BLaER1 treated with 17β-estradiol and CSF1 and Interleukin-3, amounts not matched to agents 10 nM and 100 nM (cell line): ENCODE measurements around the gene KANK4.

Experiments used
- H3K27ac ChIP-seq, 11 experiments: shearing (Covaris generic); formaldehyde crosslinking; 2 replicates each; pipeline ENCODE4 v1.8.1; 2022
- H3K27me3 ChIP-seq, 11 experiments: shearing (Covaris generic); formaldehyde crosslinking; 2 replicates each; pipeline ENCODE4 v1.8.1; 2022
- H3K36me3 ChIP-seq, 11 experiments: shearing (Covaris generic); formaldehyde crosslinking; 2 replicates each; pipeline ENCODE4 v1.8.1; 2022
- H3K4me1 ChIP-seq, 10 experiments: shearing (Covaris generic); formaldehyde crosslinking; 2 replicates each; pipeline ENCODE4 v1.8.1; 2022
- H3K4me2 ChIP-seq, 11 experiments: shearing (Covaris generic); formaldehyde crosslinking; 2 replicates each; pipeline ENCODE4 v1.8.1; 2022
- H3K4me3 ChIP-seq, 10 experiments: shearing (Covaris generic); formaldehyde crosslinking; 2 replicates each; pipeline ENCODE4 v1.8.1; 2022
- H3K9ac ChIP-seq, 11 experiments: shearing (Covaris generic); formaldehyde crosslinking; 2 replicates each; pipeline ENCODE4 v1.8.1; 2022
- H3K9me3 ChIP-seq, 11 experiments: shearing (Covaris generic); formaldehyde crosslinking; replicated peaks in 1 of 11; 2 replicates each; pipeline ENCODE4 v1.8.1; 2022
- H4K20me1 ChIP-seq, 11 experiments: shearing (Covaris generic); formaldehyde crosslinking; 2 replicates each; pipeline ENCODE4 v1.8.1; 2022
- Cebpa-rat ChIP-seq, 11 experiments: shearing (Covaris generic); IDR thresholded peaks; 2 replicates each; pipeline ENCODE4 v1.8.1; 2022

The KANK4 gene

DNA sequence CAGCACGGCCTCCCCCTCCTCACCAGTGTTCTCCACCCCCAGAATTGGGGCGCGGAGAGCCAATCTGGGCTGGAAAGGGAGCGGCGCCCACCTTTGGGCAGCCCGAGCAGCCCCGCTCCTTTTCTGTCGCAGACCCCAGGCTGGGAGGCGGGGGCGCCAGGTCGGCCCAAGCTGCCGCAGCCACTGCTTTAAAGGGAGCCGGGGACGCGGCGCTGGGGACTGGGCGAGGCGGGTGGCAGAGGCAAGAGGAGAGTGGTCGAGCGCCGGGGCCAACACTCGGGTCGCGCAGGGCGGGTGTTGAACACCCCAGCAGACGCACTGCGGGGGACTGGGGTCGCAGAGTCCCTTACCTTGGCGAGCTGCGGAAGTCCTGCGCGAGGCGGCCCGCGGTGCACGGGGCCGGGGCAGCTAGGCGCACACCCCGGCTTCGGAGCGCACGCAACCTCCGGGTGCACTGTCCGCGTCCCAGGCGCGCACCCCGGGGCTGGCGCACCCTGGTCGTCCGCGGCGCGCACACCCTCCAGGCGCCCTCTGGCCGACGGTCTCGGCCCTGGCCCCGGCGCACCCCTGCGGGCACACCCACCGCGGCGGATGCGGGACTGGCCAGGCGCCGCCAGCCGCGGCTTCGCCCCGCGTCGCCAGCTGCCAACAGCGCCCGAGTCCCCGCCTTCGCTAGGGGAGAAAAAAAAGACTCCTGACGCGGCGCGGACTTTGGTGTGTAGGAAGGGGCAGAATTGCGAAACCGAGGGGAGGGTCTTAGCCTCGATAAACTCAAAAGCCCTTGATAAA is at the start of gene KANK4:
Gene KANK4 (minus strand): TSS at position 679 of the 789 bp plus-strand sequence. CDS start 37,870 bp downstream, outside the sequence.
- TF ChIP-seq Cebpa-rat (IDR thresholded peaks at IDR 0.05), result no peak
- peak within 1 kb of the TSS in 6 of 10 experiments; percentile 7 to 48 (median 28); a peak in 5 of 20 replicates for H3K4me3 ChIP-seq
- peaks cover 8 to 26% (median 16%) of the 10 kb centered on the region in 11 experiments; a peak in 19 of 22 replicates for H3K9me3 ChIP-seq
- peaks cover 33 to 49% (median 40%) of the 10 kb centered on the region in 11 experiments for H3K27me3 ChIP-seq
- H3K27ac ChIP-seq, result no peak within 1 kb of the TSS
- peak within 1 kb of the TSS in 9 of 11 experiments; percentile 10 to 55 (median 39); a peak in 10 of 22 replicates for H3K4me2 ChIP-seq
- no peaks in the 10 kb centered on the region for H4K20me1 ChIP-seq
- H3K36me3 ChIP-seq, result no peaks in the 10 kb centered on the region
- no peak within 1 kb of the TSS for H3K9ac ChIP-seq
- H3K4me1 ChIP-seq, result peaks cover 0 to 5% (median 0%) of the 10 kb centered on the region in 10 experiments; a peak in 4 of 20 replicates

DNA sequence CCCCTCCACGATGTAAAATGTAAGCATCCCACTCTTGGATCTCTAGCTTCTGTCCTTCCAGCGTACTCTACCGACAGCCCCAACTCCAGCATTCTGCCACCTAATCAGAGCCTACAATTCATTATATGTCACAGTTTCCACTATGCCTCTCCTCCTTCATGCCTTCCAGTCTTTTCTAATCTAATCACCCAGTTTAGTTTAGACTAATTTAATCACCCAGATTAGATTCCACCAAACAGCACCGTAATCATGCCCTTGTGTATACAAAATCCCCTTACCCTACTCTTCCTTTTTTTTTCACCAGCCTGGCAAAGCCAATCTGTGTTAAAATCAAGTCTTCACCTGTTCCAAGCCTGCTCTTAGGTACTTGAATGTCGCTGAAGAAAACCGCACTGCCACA is 49.8 kb upstream of the KANK4 start:
- no peak overlapping the region for H3K27ac ChIP-seq
- H3K9me3 ChIP-seq, result peaks cover 0 to 8% (median 6%) of the 10 kb centered on the region in 11 experiments; a peak in 9 of 22 replicates
- no peak overlapping the region for H3K4me3 ChIP-seq
- H3K4me2 ChIP-seq, result no peak overlapping the region
- no peaks in the 10 kb centered on the region for H3K36me3 ChIP-seq
- no peak overlapping the region for H3K9ac ChIP-seq
- no peaks in the 10 kb centered on the region for H3K27me3 ChIP-seq
- H3K4me1 ChIP-seq, result no peaks in the 10 kb centered on the region
- no peaks in the 10 kb centered on the region for H4K20me1 ChIP-seq
- TF ChIP-seq Cebpa-rat (IDR thresholded peaks at IDR 0.05), result no peak

DNA sequence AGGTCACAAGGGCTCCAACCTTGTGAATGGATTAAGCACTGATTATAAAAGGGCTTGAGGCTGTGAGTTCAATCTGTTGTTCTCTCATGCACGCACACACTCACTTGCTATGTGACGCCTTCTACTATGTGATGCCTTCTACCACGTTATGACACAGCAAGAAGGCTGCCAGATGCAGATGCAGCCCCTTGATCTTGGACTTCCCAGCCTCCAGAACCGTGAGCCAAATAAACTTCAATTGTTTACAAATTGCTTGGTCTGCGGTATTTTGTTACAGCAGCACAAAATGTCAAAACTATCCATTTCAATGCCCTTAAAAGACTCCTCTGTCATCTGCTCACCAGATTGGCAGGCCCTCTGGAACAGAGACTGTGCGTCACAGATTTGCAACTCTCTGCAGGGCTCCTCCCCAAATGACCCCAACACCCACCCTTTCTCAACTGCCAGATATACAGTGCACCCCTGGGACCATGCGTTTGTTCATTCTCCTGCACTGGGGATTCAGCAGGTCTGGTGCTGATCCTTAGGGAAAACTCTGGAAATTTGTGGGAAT is 47.8 kb upstream of the KANK4 start:
- Histone ChIP-seq H3K4me2 (no peak overlapping the region), H3K36me3 (no peaks in the 10 kb centered on the region), H3K4me3 (no peak overlapping the region), H3K27ac (no peak overlapping the region), H3K9me3 (peaks cover 0 to 8% (median 6%) of the 10 kb centered on the region in 11 experiments; a peak in 9 of 22 replicates), H4K20me1 (no peaks in the 10 kb centered on the region), H3K4me1 (no peaks in the 10 kb centered on the region), H3K9ac (no peak overlapping the region), H3K27me3 (no peaks in the 10 kb centered on the region)
- no peak for TF ChIP-seq Cebpa-rat (IDR thresholded peaks at IDR 0.05)

DNA sequence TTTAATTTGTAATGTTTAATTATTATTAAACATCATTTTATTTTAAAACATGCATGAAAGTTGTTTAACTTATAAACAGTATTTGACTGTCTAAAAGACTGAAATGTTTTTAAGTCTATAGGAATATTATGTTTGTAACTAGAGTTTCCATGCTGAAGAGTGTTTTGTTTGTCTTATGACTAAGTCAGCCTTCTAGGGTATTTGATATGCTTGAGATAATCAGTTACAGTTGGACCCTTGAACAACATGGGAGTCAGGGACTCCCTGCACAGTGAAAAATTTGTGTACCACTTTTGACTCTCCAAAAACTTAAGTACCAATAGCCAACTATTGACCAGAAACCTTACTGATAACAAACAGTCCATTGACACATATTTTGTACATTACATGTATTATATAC is 45.5 kb upstream of the KANK4 start:
- TF ChIP-seq Cebpa-rat (IDR thresholded peaks at IDR 0.05), result no peak
- H3K9ac ChIP-seq, result no peak overlapping the region

DNA sequence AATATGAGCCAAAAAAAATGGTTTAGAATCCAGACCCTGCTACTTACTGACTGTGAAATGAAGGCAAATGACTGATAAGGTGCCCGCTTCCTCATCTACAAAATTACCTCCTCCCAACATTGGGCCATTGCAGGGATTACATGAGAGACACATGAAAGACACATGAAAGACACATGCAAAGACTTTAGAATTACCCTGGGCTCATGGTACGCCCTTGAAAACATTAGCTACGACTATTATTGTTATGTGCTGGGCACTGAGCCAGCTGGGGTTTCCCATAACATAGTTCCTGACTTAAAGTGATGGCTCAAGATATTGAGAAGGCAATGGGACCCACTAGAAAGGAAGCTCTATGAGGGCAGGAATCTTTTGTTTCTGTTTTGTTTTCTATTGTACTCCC is 43.7 kb upstream of the KANK4 start:
- Histone ChIP-seq H3K27me3 (no peaks in the 10 kb centered on the region), H3K9ac (no peak overlapping the region), H3K9me3 (peaks cover 0 to 8% (median 6%) of the 10 kb centered on the region in 11 experiments; a peak in 9 of 22 replicates), H3K4me3 (no peak overlapping the region), H3K27ac (no peak overlapping the region), H3K4me1 (no peaks in the 10 kb centered on the region), H3K36me3 (no peaks in the 10 kb centered on the region), H3K4me2 (no peak overlapping the region), H4K20me1 (no peaks in the 10 kb centered on the region)
- no peak for TF ChIP-seq Cebpa-rat (IDR thresholded peaks at IDR 0.05)

More for the DNA sequence above, 45.5 kb upstream of the KANK4 start:
- Histone ChIP-seq H3K27me3 (no peaks in the 10 kb centered on the region), H3K27ac (no peak overlapping the region), H3K4me2 (no peak overlapping the region), H3K4me3 (no peak overlapping the region), H3K4me1 (no peaks in the 10 kb centered on the region), H3K36me3 (no peaks in the 10 kb centered on the region), H4K20me1 (no peaks in the 10 kb centered on the region), H3K9me3 (peaks cover 0 to 8% (median 6%) of the 10 kb centered on the region in 11 experiments; a peak in 9 of 22 replicates)

DNA sequence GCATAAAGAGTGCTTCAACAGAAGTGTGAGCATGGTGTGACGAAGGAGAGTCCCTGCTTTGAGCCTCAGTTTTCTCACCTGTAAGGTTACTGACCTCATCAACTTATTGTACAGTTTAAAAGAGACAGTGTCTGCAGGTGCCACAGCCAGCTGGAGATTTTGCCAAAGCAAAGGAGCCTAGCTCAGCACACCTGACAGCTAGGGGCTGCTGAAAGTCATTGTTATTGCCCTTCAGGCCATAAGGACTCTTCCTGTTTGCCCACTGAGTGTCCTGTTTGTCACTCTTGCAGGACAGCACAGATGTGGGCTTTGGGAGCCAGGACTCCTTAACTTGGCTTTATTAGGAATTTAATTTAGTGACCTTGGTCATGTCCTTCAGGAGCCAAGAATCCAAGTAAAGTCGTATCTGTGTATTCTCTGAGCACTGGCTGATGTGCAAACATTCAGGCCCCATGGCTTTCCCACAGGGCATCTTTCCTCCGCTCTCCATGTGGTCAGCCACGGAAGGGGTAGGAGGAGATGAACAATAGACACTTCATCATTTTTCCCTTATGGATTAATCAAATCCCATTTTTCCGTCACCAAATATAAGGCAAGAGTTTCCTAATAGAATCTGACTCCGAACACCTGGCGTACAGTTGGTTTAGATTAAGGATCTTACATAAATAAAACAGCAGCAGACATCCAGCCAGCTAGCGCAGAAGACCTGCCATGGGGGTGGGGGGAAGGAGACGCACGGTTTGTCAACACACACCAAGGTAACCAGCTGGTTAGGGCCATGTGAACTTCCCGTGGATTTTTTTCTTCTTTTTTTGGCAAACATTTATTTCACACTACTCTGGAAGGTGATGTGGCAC is 43.1 kb upstream of the KANK4 start:
- Histone ChIP-seq H3K9me3 (peaks cover 0 to 7% (median 5%) of the 10 kb centered on the region in 11 experiments; a peak in 9 of 22 replicates), H3K27me3 (no peaks in the 10 kb centered on the region), H4K20me1 (no peaks in the 10 kb centered on the region), H3K9ac (no peak overlapping the region), H3K36me3 (no peaks in the 10 kb centered on the region), H3K4me2 (no peak overlapping the region), H3K27ac (no peak overlapping the region), H3K4me1 (peaks cover 0 to 3% (median 0%) of the 10 kb centered on the region in 10 experiments; a peak in 2 of 20 replicates), H3K4me3 (no peak overlapping the region)
- no peak for TF ChIP-seq Cebpa-rat (IDR thresholded peaks at IDR 0.05)

DNA sequence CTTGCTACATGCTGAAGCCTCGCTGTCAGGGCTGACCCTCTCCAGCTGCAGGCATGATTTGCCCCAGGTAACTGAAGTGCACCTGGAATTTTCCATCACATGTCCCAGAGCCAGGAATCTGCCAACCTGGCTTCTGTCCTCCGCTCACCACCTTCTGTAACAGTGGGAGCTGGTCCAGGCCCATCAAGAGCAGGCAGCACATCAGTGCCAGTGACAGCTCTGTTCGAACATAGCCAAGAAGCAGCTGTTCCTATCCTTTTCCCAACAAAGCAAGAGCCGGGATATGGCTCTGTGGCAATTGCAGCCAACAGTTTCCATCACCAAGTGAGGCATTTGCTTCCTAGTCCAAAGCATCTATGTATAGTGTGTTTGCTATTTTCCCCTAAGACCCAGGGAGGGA is 42.2 kb upstream of the KANK4 start:
- Histone ChIP-seq H3K9me3 (no peaks in the 10 kb centered on the region), H4K20me1 (no peaks in the 10 kb centered on the region), H3K27ac (no peak overlapping the region), H3K9ac (no peak overlapping the region), H3K27me3 (no peaks in the 10 kb centered on the region), H3K36me3 (no peaks in the 10 kb centered on the region), H3K4me2 (no peak overlapping the region), H3K4me1 (peaks cover 0 to 12% (median 4%) of the 10 kb centered on the region in 10 experiments; a peak in 10 of 20 replicates), H3K4me3 (no peak overlapping the region)
- no peak for TF ChIP-seq Cebpa-rat (IDR thresholded peaks at IDR 0.05)

DNA sequence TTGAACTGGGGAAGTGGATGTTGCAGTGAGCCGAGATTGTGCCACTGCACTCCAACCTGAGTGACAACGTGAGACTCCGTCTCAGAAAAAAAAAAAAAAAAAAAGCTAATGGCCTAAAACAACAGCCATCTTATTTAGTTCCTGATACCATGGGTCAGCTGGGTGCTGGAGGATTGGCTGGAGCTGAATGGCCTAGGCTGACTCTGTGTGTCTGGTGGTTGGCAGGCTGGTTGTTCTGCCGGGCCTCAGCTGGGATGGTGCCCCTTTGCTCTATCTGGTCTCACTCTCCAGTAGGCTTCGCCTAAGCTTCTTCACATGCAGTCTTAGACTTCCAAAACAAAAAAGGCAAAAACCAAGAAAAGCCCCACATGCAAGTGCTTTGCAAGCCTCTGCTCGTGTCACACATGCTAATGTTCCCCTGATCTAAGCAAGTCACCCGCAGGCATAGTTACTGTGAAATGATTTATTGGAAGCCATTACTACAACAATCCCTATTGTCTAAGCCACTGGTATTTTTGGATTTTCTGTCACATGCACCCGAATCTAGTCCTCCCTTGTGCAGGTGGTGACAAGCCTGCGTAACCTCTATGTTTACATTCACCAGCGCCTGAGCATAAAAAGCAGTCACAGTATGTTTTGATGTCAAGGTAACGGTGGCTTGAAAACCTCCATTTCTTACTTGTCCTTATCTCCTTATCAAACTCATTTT is 39.6 kb upstream of the KANK4 start:
- Histone ChIP-seq H3K27ac (no peak overlapping the region), H3K4me3 (no peak overlapping the region), H3K36me3 (no peaks in the 10 kb centered on the region), H3K9ac (no peak overlapping the region), H4K20me1 (no peaks in the 10 kb centered on the region), H3K4me1 (peaks cover 0 to 33% (median 4%) of the 10 kb centered on the region in 10 experiments; a peak in 10 of 20 replicates), H3K27me3 (no peaks in the 10 kb centered on the region), H3K4me2 (no peak overlapping the region), H3K9me3 (no peaks in the 10 kb centered on the region)
- no peak for TF ChIP-seq Cebpa-rat (IDR thresholded peaks at IDR 0.05)
